IPS DF 6.9 (cell line): Measurements from ENCODE around the gene GLP2R.

Experiments
- DNase-seq: peaks from one replicate; pipeline ENCODE4 v3.0.0-alpha.2; 2013; ENCODE audit warnings: low read depth, low spot score
- H3K27ac ChIP-seq: one replicate; pipeline ENCODE4 v1.5.1; 2013; ENCODE audit warnings: low read length, control low read depth
- H3K27me3 ChIP-seq: 2 replicates; pipeline ENCODE4 v1.6.1; 2013; ENCODE audit warnings: mild to moderate bottlenecking, low read length; ENCODE audit not compliant: control insufficient read depth, insufficient read depth
- H3K36me3 ChIP-seq: 2 replicates; pipeline ENCODE4 v1.6.1; 2013; ENCODE audit warnings: low read length; ENCODE audit not compliant: control insufficient read depth, insufficient read depth
- H3K4me1 ChIP-seq: 2 replicates; pipeline ENCODE4 v1.6.1; 2013; ENCODE audit warnings: low read length; ENCODE audit not compliant: control insufficient read depth, insufficient read depth
- H3K4me3 ChIP-seq: 2 replicates; pipeline ENCODE4 v1.5.1; 2013; ENCODE audit warnings: mild to moderate bottlenecking, low read length
- H3K9me3 ChIP-seq: 2 replicates; pipeline ENCODE4 v1.6.1; 2013; ENCODE audit warnings: low read length, inconsistent platforms; ENCODE audit not compliant: control insufficient read depth, insufficient read depth
- WGBS: extraction: QIAGEN DNeasy Blood & Tissue Kit; methylation state at CpG from one replicate; pipeline ENCODE4 v1.1.7; 2013; ENCODE audit warnings: mixed read lengths, missing lambda C conversion rate; ENCODE audit not compliant: insufficient read length, insufficient coverage; 5-methylcytosine and 5-hydroxymethylcytosine counted together

The GLP2R gene

GRCh38 chr17:9931144-9931741 lies 105.5 kb downstream of the GLP2R start:
- Histone ChIP-seq H3K4me1 (no peaks in the 10 kb centered on the region), H3K36me3 (no peaks in the 10 kb centered on the region), H3K27ac (no peak overlapping the region), H3K4me3 (no peak overlapping the region), H3K27me3 (no peaks in the 10 kb centered on the region), H3K9me3 (no peaks in the 10 kb centered on the region)
- WGBS = no CpG with 5 or more reads among the region's 12 CpGs
- DNase-seq = no peak

DNA sequence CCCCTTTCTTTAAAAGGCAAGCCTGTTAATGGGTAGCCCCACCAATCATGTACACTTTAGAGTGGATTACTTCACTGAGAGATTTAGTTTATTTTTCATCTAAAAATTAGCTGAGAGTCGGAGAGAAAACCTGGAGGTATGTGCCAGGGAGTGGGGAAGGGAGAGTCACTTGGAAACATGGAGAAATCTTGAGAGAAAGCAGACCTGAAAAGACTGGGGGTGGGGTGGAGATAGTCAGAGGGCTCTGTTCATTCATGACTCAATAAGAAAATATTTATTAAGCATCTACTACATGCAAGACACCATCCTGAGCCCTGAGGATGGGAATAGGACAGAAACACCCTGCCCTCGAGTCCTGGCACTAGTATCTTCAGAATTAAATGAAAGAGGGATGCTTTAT lies 106.8 kb downstream of the GLP2R start:
- Histone ChIP-seq H3K36me3 (no peaks in the 10 kb centered on the region), H3K27ac (no peak overlapping the region), H3K4me1 (no peaks in the 10 kb centered on the region), H3K27me3 (no peaks in the 10 kb centered on the region), H3K9me3 (no peaks in the 10 kb centered on the region), H3K4me3 (no peak overlapping the region)
- no peak for DNase-seq
- WGBS = no CpG with 5 or more reads among the region's 2 CpGs

DNA sequence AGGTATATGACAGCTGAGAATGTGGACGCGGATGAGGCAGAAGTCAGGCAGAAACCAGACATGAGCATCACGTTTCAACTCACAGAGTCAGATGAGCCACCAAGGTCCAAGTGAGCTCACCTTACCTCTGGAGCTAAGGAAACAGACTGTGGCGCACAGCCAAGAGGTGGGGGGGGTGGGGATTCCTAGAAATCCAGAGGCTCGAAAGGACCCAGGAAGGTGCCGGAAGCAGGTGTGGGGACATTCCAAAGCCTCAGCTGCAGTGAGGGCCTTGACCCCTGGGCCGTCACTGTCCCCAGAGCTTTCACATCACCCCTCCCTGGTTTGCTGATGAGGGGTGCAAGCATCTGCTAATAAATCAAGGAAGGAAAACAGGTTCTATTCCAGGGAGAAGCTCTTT lies 108.6 kb downstream of the GLP2R start:
- no peak for DNase-seq
- no peak overlapping the region for H3K27ac ChIP-seq
- H3K36me3 ChIP-seq = no peaks in the 10 kb centered on the region
- H3K4me1 ChIP-seq = no peaks in the 10 kb centered on the region
- WGBS = no CpG with 5 or more reads among the region's 7 CpGs
- no peak overlapping the region for H3K4me3 ChIP-seq
- no peaks in the 10 kb centered on the region for H3K9me3 ChIP-seq
- no peaks in the 10 kb centered on the region for H3K27me3 ChIP-seq

DNA sequence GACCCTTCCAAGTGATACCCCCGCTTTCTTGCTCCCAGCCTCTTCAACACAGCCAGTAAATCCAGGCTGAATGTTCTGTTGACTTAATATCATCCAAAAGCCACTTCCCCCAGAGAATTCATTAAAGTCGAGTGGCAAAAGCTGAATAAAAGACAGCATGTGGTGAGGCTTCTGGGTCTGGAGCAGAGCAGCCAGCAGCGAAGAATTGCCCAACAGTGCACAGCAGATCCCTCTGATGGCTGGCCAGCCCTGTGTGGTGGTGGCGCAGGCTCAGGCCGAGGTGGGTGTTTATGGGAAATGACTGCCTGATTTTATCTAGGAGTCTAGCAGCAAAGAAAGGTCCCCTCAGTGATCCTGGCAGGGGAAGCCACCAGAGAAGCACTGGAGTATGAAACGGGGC lies 109.7 kb downstream of the GLP2R start:
- no CpG with 5 or more reads among the region's 6 CpGs for WGBS

GRCh38 chr17:9936095-9936494 lies 110.4 kb downstream of the GLP2R start:
- Histone ChIP-seq H3K4me1 (no peaks in the 10 kb centered on the region), H3K9me3 (no peaks in the 10 kb centered on the region), H3K27ac (no peak overlapping the region), H3K27me3 (no peaks in the 10 kb centered on the region), H3K36me3 (no peaks in the 10 kb centered on the region), H3K4me3 (no peak overlapping the region)
- WGBS = no CpG with 5 or more reads among the region's 3 CpGs
- DNase-seq = no peak

More for the DNA sequence above, 109.7 kb downstream of the GLP2R start:
- no peak overlapping the region for H3K4me3 ChIP-seq
- H3K36me3 ChIP-seq = no peaks in the 10 kb centered on the region
- no peak overlapping the region for H3K27ac ChIP-seq
- DNase-seq = no peak
- no peaks in the 10 kb centered on the region for H3K27me3 ChIP-seq
- no peaks in the 10 kb centered on the region for H3K4me1 ChIP-seq
- H3K9me3 ChIP-seq = no peaks in the 10 kb centered on the region

DNA sequence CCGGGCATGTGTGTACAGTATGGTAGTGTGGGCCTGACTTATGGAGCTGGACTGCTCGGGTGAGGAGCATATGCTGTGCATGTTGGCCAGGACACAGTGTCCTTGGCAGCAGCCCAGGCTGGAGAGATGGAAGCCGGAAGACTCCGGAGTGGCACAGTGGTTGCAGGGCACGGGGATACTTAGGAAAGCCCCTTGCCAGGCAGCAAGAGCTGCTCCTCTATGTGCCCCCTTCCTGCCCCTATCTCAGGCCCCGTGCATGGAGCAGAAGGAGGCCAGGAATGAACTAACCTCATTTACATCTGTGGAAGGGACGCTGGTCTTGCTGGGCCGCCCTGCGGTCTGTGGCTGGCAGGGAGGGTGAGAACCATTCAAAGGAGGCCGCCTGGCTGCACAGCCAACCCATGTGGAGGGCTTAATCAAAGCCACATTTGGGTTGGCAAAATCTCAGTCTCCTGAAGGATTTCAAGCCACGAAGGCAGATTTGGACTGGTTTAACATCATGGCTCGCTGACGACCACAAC lies 111.6 kb downstream of the GLP2R start:
- Histone ChIP-seq H3K27me3 (no peaks in the 10 kb centered on the region), H3K9me3 (no peaks in the 10 kb centered on the region), H3K27ac (no peak overlapping the region), H3K4me3 (no peak overlapping the region), H3K4me1 (no peaks in the 10 kb centered on the region), H3K36me3 (no peaks in the 10 kb centered on the region)
- no peak for DNase-seq
- no CpG with 5 or more reads among the region's 13 CpGs for WGBS

GRCh38 chr17:9937901-9938300 lies 112.2 kb downstream of the GLP2R start:
- no peaks in the 10 kb centered on the region for H3K4me1 ChIP-seq
- no peaks in the 10 kb centered on the region for H3K36me3 ChIP-seq
- DNase-seq = no peak
- no peaks in the 10 kb centered on the region for H3K9me3 ChIP-seq
- no CpG with 5 or more reads among the region's 9 CpGs for WGBS
- no peak overlapping the region for H3K4me3 ChIP-seq
- H3K27me3 ChIP-seq = no peaks in the 10 kb centered on the region
- H3K27ac ChIP-seq = no peak overlapping the region

- Histone ChIP-seq H3K4me1 (no peaks in the 10 kb centered on the region; the same call in 1 of the 2 replicates), H3K27ac (no peak overlapping the region), H3K27me3 (no peaks in the 10 kb centered on the region), H3K4me3 (no peak overlapping the region), H3K36me3 (no peaks in the 10 kb centered on the region), H3K9me3 (no peaks in the 10 kb centered on the region)
- DNase-seq = no peak
- WGBS = no CpG with 5 or more reads among the region's 1 CpG
Observed at GRCh38 chr17:9938764-9939163, 113.0 kb downstream of the GLP2R start.

GRCh38 chr17:9940841-9941240 lies 115.1 kb downstream of the GLP2R start:
- no peak for DNase-seq
- no peaks in the 10 kb centered on the region for H3K27me3 ChIP-seq
- H3K4me1 ChIP-seq = no peaks in the 10 kb centered on the region; the same call in 1 of the 2 replicates
- no CpG with 5 or more reads among the region's 9 CpGs for WGBS
- H3K27ac ChIP-seq = no peak overlapping the region
- no peaks in the 10 kb centered on the region for H3K9me3 ChIP-seq
- H3K4me3 ChIP-seq = no peak overlapping the region
- H3K36me3 ChIP-seq = no peaks in the 10 kb centered on the region

DNA sequence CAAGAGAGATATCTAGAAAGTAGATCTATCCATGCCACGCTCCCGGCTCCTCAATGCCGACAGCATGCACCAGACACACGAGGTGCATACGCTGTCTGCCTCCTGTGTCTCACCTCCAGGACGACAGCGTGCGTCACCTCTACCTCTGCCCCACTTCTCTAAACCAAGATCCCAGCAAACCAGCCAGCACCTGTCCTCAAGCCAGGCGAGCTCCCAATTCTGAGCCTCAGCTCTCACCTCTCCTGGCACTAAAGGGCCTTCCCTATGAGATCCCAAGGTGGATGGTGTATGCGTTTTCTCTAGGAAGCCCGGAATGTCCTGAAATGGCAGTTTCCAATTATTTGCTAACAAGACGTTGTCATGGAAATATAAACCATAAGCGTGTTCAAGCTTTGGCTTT lies 115.6 kb downstream of the GLP2R start:
- no peak for DNase-seq
- Histone ChIP-seq H3K9me3 (no peaks in the 10 kb centered on the region), H3K36me3 (no peaks in the 10 kb centered on the region), H3K4me3 (no peak overlapping the region), H3K27me3 (no peaks in the 10 kb centered on the region), H3K4me1 (no peaks in the 10 kb centered on the region; the same call in 1 of the 2 replicates), H3K27ac (no peak overlapping the region)
- no CpG with 5 or more reads among the region's 13 CpGs for WGBS
